ENCODE results near the gene MCOLN2.

Gene MCOLN2

GRCh38 chr1:84896279-84896678 is 100.6 kb downstream of the MCOLN2 start:
- no peak for DNase-seq (ENCODE audit: low read depth in 3 of 3)

DNA sequence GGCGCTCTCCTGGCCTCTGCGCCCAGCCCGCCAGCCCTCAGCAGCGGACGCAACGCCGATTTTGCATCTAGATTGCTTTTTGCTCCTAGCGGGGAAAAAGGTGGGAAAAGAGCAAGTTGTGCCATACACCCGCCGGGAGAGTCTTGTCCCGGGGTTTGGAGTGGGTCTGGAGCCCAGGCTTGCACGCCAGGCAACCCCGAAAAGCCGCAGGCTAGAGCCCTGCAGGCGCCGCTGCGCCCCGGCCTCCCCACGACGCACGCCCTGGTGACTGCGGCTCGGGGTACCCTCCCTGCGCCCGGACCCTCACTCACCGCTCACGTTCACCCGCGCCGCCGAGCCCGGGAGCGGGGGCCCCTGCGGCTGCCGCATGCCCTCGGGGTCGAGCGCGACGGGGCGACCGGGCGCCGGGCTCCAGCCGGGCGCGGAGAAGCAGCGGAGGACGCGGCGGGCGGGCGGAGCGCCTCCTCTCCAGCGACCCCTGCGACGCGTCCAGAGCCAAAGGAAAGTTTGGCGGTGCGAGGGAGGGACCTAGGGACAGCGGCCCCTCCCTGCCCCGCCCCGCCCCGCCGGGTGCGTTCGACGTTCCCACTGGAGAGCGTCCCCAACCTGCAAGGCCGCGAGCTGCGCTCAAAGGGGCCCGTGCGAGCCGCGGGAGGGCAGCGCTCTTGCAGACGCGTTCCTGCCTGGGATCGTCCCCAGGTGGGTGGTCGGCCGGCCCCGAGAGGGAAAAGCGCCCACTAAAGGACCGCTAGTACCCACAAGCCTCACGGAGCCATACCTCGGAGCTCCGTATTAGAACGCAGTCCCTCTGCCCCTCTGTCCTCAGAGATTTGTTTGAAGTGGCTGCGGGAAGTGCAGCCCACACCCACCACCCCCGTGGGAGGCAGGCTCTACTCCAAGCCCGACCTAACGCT is 104.0 kb downstream of the MCOLN2 start, which contains the start of gene LPAR3:
LPAR3 (minus strand) TSS at position 502 of the 914 bp plus-strand sequence. CDS start 27,086 bp downstream, outside the sequence.
- no peak for DNase-seq (ENCODE audit: low read depth in 3 of 3)

GRCh38 chr1:84890566-84890965 is 106.3 kb downstream of the MCOLN2 start:
- no peak for DNase-seq (ENCODE audit: low read depth in 3 of 3)

DNA sequence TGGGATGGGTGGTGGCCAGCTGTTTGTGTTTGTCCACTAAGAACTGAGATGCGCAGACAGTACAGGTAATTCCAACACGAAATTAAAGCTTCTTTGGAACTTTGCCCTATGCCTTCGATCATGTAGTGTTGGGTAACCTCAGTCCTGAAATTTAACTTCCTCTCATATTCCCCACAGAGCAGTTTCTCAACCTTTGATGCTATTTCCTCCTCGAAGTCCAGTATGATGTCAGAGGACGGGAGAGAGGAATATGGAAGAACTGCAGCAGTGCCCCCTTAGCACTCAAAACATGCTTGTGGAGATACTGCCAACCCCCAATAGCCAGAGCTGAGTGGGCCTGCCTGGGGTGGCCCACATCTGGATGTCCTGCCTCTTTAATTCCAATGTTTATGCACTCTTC is 107.5 kb downstream of the MCOLN2 start:
- DNase-seq (ENCODE audit: low read depth in 3 of 3) = no peak

DNA sequence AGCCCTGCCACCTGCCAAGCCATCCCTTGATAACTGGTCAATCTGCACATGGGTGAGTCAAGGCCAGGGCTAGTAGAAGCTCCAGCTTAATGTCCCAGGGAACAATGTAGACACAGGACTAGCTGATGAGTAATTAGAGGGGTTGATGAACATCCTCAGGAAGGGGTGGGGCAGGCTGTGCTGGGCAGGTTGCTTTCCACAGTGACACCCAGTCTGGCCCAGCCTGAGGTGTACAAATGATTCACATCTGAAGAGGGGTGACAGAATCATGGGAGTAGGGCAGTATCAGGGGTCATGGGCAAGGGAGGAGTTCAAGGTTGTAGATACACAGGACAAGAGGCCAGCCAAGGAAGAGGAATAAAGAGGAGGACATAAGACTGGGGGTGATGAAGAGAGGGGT is 108.2 kb downstream of the MCOLN2 start:
- DNase-seq (ENCODE audit: low read depth in 3 of 3) = peak in 2 of 3 experiments; percentile 21 to 23

DNA sequence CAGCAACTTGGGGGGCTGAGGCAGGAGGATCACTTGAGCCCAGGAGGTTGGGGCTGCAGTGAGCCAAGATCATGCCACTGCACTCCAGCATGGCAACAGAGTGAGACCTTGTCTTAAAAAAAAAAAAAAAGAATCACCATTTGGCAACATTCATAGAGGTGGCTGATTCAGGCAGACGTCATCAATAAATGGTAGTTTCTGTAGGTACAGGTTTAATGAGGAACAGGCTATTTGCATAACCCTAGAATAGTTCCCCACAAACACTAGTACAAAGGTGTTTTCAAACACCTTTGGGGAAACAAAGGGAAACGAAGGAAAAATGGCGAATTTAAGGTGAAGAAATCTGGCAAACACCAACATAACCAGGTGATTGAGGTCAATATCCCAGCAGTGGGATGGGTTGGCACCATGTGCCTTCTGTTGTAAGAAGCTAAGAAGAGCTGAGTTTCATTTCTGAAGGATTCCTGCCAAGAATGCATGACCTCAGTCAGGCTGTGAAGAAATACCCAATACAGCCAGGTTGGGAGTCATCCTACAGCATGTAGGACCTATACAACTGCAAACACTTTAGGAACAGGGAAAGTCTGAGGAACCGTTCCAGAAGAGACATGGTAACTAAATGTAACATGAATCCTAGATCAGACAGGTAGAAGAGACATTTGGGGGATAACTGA is 109.5 kb downstream of the MCOLN2 start:
- no peak for DNase-seq (ENCODE audit: low read depth in 3 of 3)

DNA sequence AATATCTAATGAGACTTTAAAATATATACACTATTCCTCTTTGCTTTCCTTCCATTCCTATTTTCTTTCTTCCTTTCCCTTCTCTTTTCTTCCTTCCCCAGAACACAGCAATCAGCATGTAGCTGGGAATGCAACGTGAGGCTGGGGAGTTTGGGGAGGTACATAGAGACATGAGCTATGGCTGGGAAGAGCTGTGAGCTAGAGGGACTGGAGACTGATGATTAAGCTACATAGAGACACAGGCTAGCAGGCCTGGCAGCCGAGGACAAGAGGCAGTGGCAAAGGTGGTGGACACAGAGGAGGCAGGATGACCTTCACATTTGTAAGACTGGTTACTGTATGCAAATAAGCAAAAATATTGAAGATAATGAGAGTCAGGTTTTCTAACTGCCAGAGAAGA is 111.4 kb downstream of the MCOLN2 start:
- no peak for DNase-seq (ENCODE audit: low read depth in 3 of 3)

GRCh38 chr1:84884671-84885389 is 112.1 kb downstream of the MCOLN2 start:
- DNase-seq (ENCODE audit: low read depth in 3 of 3) = no peak

- DNase-seq (ENCODE audit: low read depth in 3 of 3) = no peak
These were observed 113.6 kb downstream of the MCOLN2 start for GRCh38 chr1:84883286-84883685.

DNA sequence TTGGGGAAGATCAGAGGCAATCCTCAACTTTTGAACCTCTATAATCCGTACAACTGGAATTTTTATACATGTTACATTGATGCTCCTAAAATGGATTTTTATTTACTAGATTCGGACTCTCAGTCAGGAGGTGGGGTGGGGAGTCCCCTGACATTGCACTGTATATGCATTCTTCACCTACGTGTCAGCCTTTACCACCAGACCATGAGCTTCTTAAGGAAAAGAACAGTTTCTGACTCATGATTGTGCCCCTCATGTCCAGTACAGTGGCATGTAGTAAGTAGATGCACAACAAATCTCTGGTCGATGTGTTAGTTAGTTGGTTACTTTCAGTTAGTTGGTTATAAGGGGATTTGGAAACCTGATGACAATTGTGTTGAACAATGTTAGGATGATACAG is 119.3 kb downstream of the MCOLN2 start:
- no peak for DNase-seq (ENCODE audit: low read depth in 3 of 3)

DNA sequence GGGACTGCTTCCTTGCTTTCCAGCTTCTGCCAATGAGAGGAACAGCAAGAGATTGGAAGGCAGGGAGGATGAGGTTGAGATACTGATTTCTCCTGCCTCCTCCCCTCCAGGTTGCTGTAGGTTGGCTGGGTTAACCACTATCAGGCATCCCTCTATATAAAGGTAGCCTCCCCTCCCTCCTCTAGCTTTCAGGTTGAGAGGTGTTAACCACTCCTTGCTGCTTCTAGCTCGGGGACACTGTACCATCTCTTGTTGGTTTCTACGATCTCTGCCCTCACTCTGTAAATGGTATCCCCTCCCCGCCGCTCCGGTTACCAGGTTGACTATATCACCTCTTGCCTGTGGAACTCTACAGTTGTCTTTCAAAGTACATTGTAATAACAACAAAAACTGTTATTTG is 120.6 kb downstream of the MCOLN2 start:
- DNase-seq (ENCODE audit: low read depth in 3 of 3) = no peak
